MM.1S (cell line): ENCODE results near the gene ANXA10.
"Not testable (repeated sequence)": the region's sequence is repeated elsewhere in the genome, so short reads cannot be mapped to it uniquely, and the experiment has no call there.

Experiments used
- EZH2 ChIP-seq: fragments of 300-600 bp; sonication (generic); optimal IDR thresholded peaks from 2 replicates; pipeline ENCODE3; 2017; ENCODE audit warnings: low read depth, mild to moderate bottlenecking, antibody characterized with exemption, low read length, mixed read lengths
- TF ChIP-seq, protein P1 (sequence below): fragments of 300-600 bp; sonication (generic); IDR thresholded peaks from 2 replicates; pipeline ENCODE4 v1.5.1; 2016; ENCODE audit warnings: antibody characterized with exemption, low read length, mixed read lengths

DNA sequence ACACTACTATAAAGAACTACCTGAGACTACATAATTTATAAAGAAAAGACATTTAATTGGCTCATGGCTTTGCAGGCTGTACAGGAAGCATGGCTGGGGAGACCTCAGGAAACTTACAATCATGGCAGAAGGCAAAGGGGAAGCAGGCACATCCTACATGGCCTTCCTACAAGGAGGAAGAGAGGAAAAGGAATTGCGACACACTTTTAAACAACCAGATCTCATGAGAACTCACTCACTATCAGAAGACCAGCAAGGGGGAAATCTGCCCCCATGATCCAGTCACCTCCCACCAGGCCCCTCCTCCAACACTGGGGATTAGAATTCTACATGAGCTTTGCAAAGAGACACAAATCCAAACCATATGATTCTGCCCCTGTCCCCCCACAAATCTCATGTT is 43.5 kb downstream of the ANXA10 start:
- not testable (repeated sequence) for TF ChIP-seq EZH2
- TF ChIP-seq, protein P1, sequence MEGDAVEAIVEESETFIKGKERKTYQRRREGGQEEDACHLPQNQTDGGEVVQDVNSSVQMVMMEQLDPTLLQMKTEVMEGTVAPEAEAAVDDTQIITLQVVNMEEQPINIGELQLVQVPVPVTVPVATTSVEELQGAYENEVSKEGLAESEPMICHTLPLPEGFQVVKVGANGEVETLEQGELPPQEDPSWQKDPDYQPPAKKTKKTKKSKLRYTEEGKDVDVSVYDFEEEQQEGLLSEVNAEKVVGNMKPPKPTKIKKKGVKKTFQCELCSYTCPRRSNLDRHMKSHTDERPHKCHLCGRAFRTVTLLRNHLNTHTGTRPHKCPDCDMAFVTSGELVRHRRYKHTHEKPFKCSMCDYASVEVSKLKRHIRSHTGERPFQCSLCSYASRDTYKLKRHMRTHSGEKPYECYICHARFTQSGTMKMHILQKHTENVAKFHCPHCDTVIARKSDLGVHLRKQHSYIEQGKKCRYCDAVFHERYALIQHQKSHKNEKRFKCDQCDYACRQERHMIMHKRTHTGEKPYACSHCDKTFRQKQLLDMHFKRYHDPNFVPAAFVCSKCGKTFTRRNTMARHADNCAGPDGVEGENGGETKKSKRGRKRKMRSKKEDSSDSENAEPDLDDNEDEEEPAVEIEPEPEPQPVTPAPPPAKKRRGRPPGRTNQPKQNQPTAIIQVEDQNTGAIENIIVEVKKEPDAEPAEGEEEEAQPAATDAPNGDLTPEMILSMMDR: not testable (repeated sequence)
